A549 (cell line): ENCODE measurements around the gene SAYSD1.

ENCODE experiments used
- BHLHE40 ChIP-seq: IDR thresholded peaks from 2 replicates; pipeline ENCODE4 v1.6.1; 2012; ENCODE audit warnings: low read depth, low read length, inconsistent platforms
- CTCF ChIP-seq: fragments of >200 bp; sonication (Bioruptor Twin); formaldehyde crosslinking; IDR thresholded peaks from 3 replicates; pipeline ENCODE4 v1.5.1; 2016
- ELK1 ChIP-seq: fragments of 150-350 bp; IDR thresholded peaks from 2 replicates; pipeline ENCODE4 v1.6.1; 2014; ENCODE audit warnings: low read depth, mild to moderate bottlenecking, low read length
- EP300 ChIP-seq, 2 experiments: fragments of >200 bp; sonication (Bioruptor Twin); formaldehyde crosslinking; IDR thresholded peaks; 2 replicates in 1 of 2; 3 replicates in 1 of 2; pipeline ENCODE4 v1.6.1; 2016 to 2017
- ESRRA ChIP-seq: fragments of 150-350 bp; IDR thresholded peaks from 2 replicates; pipeline ENCODE4 v1.6.1; 2014; ENCODE audit warnings: mild to moderate bottlenecking, low read length, borderline replicate concordance
- POLR2A ChIP-seq: IDR thresholded peaks from 2 replicates; pipeline ENCODE4 v1.6.1; 2012; ENCODE audit warnings: mild to moderate bottlenecking, low read length
- SMC3 ChIP-seq: fragments of >200 bp; sonication (Bioruptor Twin); formaldehyde crosslinking; IDR thresholded peaks from 3 replicates; pipeline ENCODE4 v1.6.1; 2018; ENCODE audit warnings: inconsistent platforms
- USF2 ChIP-seq: fragments of 450-650 bp; IDR thresholded peaks from 2 replicates; pipeline ENCODE4 v1.6.1; 2014; ENCODE audit warnings: antibody characterized with exemption
- TF ChIP-seq, protein P1 (sequence below): IDR thresholded peaks from 2 replicates; pipeline ENCODE4 v1.6.1; 2012

- TF ChIP-seq EP300 (IDR thresholded peaks at IDR 0.05) (no peak), POLR2A (no peak), CTCF (no peak), ELK1 (no peak), USF2 (no peak), ESRRA (no peak), SMC3 (no peak), BHLHE40 (no peak)
- TF ChIP-seq, protein P1, sequence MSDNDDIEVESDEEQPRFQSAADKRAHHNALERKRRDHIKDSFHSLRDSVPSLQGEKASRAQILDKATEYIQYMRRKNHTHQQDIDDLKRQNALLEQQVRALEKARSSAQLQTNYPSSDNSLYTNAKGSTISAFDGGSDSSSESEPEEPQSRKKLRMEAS = no peak
Observed at GRCh38 chr6:39154705-39155104, 39.7 kb upstream of the SAYSD1 start.
